Prostate gland (tissue), 2 donors: ENCODE results near the gene MORN1. TPM values are rescaled to one million over a fixed set of nuclear protein-coding genes. Genes with fewer than 3 reads are reported as not detected.

Experiments
- DNase-seq: peaks from one replicate; pipeline ENCODE4 v3.0.0-alpha.2; 2019; ENCODE audit warnings: low spot score
- H3K27ac ChIP-seq, 2 donors: fragments of 200-600 bp; sonication (generic); 2 replicates each; pipeline ENCODE4 v1.5.1; 2017 to 2019
- H3K27me3 ChIP-seq: fragments of 200-600 bp; sonication (generic); replicated peaks from 2 replicates; pipeline ENCODE4 v1.5.1; 2019; ENCODE audit not compliant: insufficient read depth
- H3K36me3 ChIP-seq, 2 donors: fragments of 200-600 bp; sonication (generic); 1 replicate in 1 of 2; 2 replicates in 1 of 2; pipeline versions ENCODE4 v1.5.1 to v1.8.1; 2017 to 2019
- H3K4me1 ChIP-seq: fragments of 200-600 bp; sonication (generic); replicated peaks from 2 replicates; pipeline ENCODE4 v1.5.1; 2019
- H3K4me3 ChIP-seq, 2 donors: fragments of 200-600 bp; sonication (generic); 2 replicates each; pipeline ENCODE4 v1.5.1; 2017 to 2019
- H3K9me3 ChIP-seq: fragments of 200-600 bp; sonication (generic); 2 replicates; pipeline ENCODE4 v1.5.1; 2017
- CTCF ChIP-seq, 4 experiments: fragments of 200-600 bp in 2 of 4; fragments of 450-650 bp in 2 of 4; sonication (generic) in 2 of 4; IDR thresholded peaks; 1 replicate in 3 of 4; 2 replicates in 1 of 4; pipeline ENCODE4 v1.5.1; 2016 to 2019; ENCODE audit warnings: antibody characterized with exemption in 4 of 4, mild to moderate bottlenecking in 2 of 4, moderate library complexity in 2 of 4
- POLR2A ChIP-seq: fragments of 450-650 bp; IDR thresholded peaks from one replicate; pipeline ENCODE4 v1.6.1; 2016; ENCODE audit warnings: antibody characterized with exemption, mild to moderate bottlenecking
- POLR2AphosphoS5 ChIP-seq: sonication (generic); formaldehyde crosslinking; IDR thresholded peaks from one replicate; pipeline ENCODE4 v1.6.1; 2017; ENCODE audit warnings: antibody characterized with exemption
- WGBS: methylation state at CpG from one replicate; pipeline ENCODE4 v1.1.5; 2018; 5-methylcytosine and 5-hydroxymethylcytosine counted together
- intact Hi-C: fragments of 100-400 bp; cut with DNase I; formaldehyde crosslinking; loops from one replicate; pipeline ENCODE4 v1.14.2; 2022
- total RNA-seq, 2 donors: library from RNA; depleted of rRNA; stranded (reverse); fragments of >200 nt; gene quantifications; one replicate each; pipeline ENCODE4 v1.1.0, GENCODE V29; 2016

Gene MORN1
- total RNA-seq, 2 donors from 2014 or later: 18.6 to 21.0 TPM

GRCh38 chr1:2286923-2287322, 104.4 kb downstream of the MORN1 start:
- no peak overlapping the region for H3K27ac ChIP-seq
- TF ChIP-seq POLR2A: no peak
- TF ChIP-seq POLR2AphosphoS5: no peak
- TF ChIP-seq CTCF (IDR thresholded peaks at IDR 0.05): no peak
- H3K27me3 ChIP-seq: no peaks in the 10 kb centered on the region
- WGBS: 88% methylated on average over 15 of the region's 15 CpGs
- no peak for DNase-seq
- peaks cover 25% of the 10 kb centered on the region for H3K4me1 ChIP-seq
- no peaks in the 10 kb centered on the region for H3K36me3 ChIP-seq
- no peaks in the 10 kb centered on the region for H3K9me3 ChIP-seq
- no peak overlapping the region for H3K4me3 ChIP-seq
- intact Hi-C loops: no loop called here

GRCh38 chr1:2284932-2285331, 106.4 kb downstream of the MORN1 start:
- peaks cover 9% of the 10 kb centered on the region for H3K4me1 ChIP-seq
- 89% methylated on average over 9 of the region's 9 CpGs for WGBS
- intact Hi-C loops: no loop called here
- H3K4me3 ChIP-seq: no peak overlapping the region
- no peak for DNase-seq
- H3K9me3 ChIP-seq: no peaks in the 10 kb centered on the region
- no peak overlapping the region for H3K27ac ChIP-seq
- no peaks in the 10 kb centered on the region for H3K36me3 ChIP-seq
- H3K27me3 ChIP-seq: no peaks in the 10 kb centered on the region
- TF ChIP-seq POLR2AphosphoS5 (no peak), POLR2A (no peak)

GRCh38 chr1:2283991-2284895, 107.1 kb downstream of the MORN1 start:
- Histone ChIP-seq H3K9me3 (no peaks in the 10 kb centered on the region), H3K36me3 (no peaks in the 10 kb centered on the region), H3K27me3 (no peaks in the 10 kb centered on the region), H3K4me3 (no peak overlapping the region), H3K27ac (no peak overlapping the region), H3K4me1 (peaks cover 4% of the 10 kb centered on the region)
- TF ChIP-seq POLR2A: no peak
- TF ChIP-seq POLR2AphosphoS5: no peak
- no peak for TF ChIP-seq CTCF (IDR thresholded peaks at IDR 0.05)
- 76% methylated on average over 27 of the region's 27 CpGs for WGBS
- DNase-seq: no peak
- intact Hi-C loops: no loop called here

GRCh38 chr1:2283371-2283990, 107.9 kb downstream of the MORN1 start:
- no peaks in the 10 kb centered on the region for H3K27me3 ChIP-seq
- no peak overlapping the region for H3K4me3 ChIP-seq
- intact Hi-C loops: no loop called here
- no peaks in the 10 kb centered on the region for H3K36me3 ChIP-seq
- TF ChIP-seq CTCF (IDR thresholded peaks at IDR 0.05) (no peak), POLR2AphosphoS5 (no peak), POLR2A (no peak)
- peaks cover 4% of the 10 kb centered on the region for H3K4me1 ChIP-seq
- 81% methylated on average over 21 of the region's 21 CpGs for WGBS
- H3K9me3 ChIP-seq: no peaks in the 10 kb centered on the region
- DNase-seq: no peak
- H3K27ac ChIP-seq: no peak overlapping the region

GRCh38 chr1:2282556-2283270, 108.6 kb downstream of the MORN1 start:
- Histone ChIP-seq H3K9me3 (no peaks in the 10 kb centered on the region), H3K27ac (no peak overlapping the region), H3K36me3 (no peaks in the 10 kb centered on the region), H3K4me3 (no peak overlapping the region), H3K27me3 (no peaks in the 10 kb centered on the region), H3K4me1 (peaks cover 10% of the 10 kb centered on the region)
- intact Hi-C loops: no loop called here
- no peak for DNase-seq
- TF ChIP-seq POLR2AphosphoS5: no peak
- no peak for TF ChIP-seq POLR2A
- no peak for TF ChIP-seq CTCF (IDR thresholded peaks at IDR 0.05)
- 93% methylated on average over 28 of the region's 29 CpGs for WGBS
